Activated CD8-positive, alpha-beta memory T cell treated with anti-CD3 and anti-CD28 coated beads, Interleukin-2, amount 10 ng/mL, durations not matched to agents 7 days and 5 days (primary cell): ENCODE measurements around the gene EXT2. TPM values are rescaled to one million over a fixed set of nuclear protein-coding genes. Genes with fewer than 3 reads are reported as not detected.

Experiments used
- ATAC-seq: fragments of 150-1000 bp; cut with Tn5 transposase; one replicate; pipeline ENCODE4 v1.10.0; 2021; ENCODE audit warnings: moderate library complexity
- CTCF ChIA-PET: fragments of 350-600 bp; sonication (Branson Sonifier 250); formaldehyde crosslinking; loops from one replicate; lab custom pipeline; 2021; ENCODE audit warnings: antibody characterized with exemption; lab: Charles Lee
- DNase-seq: peaks from one replicate; pipeline ENCODE4 v3.0.0-alpha.2; 2020
- H3K27ac Mint-ChIP-seq: one replicate; pipeline ENCODE4 v1.8.0; 2021; ENCODE audit warnings: mild to moderate bottlenecking, mixed read lengths
- H3K27me3 Mint-ChIP-seq: one replicate; pipeline ENCODE4 v1.8.0; 2021; ENCODE audit warnings: mixed read lengths
- H3K36me3 Mint-ChIP-seq: one replicate; pipeline ENCODE4 v1.8.0; 2021; ENCODE audit warnings: mild to moderate bottlenecking, mixed read lengths
- H3K4me1 Mint-ChIP-seq: one replicate; pipeline ENCODE4 v1.8.0; 2021; ENCODE audit warnings: mixed read lengths
- H3K4me3 Mint-ChIP-seq: one replicate; pipeline ENCODE4 v1.8.0; 2021; ENCODE audit warnings: mild to moderate bottlenecking, moderate library complexity, mixed read lengths
- H3K9me3 Mint-ChIP-seq: one replicate; pipeline ENCODE4 v1.8.0; 2022; ENCODE audit warnings: low read depth, mixed read lengths
- total RNA-seq, 2 experiments: library from RNA; stranded (reverse); gene quantifications; one replicate each; pipeline ENCODE4 v1.2.3, GENCODE V29; 2021

Gene EXT2
- total RNA-seq, 2 experiments from 2014 or later = 21.5 to 26.1 TPM

DNA sequence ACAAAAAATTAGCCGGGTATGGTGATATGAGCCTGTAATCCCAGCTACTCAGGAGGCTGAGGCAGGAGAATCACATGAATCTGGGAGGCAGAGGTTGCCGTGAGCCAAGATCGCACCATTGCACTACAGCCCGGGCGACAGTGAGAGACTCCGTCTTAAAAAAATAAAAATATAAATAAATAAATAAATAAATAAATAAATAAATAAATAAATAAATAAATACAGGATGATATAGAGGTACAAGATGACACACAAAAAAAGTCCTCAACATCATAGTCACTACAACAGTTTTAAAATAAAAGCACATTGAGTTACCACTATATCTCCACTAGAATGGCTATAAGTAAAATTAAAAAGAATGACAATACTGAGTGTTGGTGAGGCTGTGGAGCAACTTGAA lies 116.7 kb downstream of the EXT2 start:
- Mint-ChIP-seq H3K27me3 (no peaks in the 10 kb centered on the region), H3K4me3 (no peak overlapping the region), H3K27ac (no peak overlapping the region), H3K4me1 (peaks cover 7% of the 10 kb centered on the region), H3K9me3 (peaks cover 8% of the 10 kb centered on the region), H3K36me3 (peaks cover 23% of the 10 kb centered on the region)
- CTCF ChIA-PET = no interaction called here
- DNase-seq (no peak), ATAC-seq (no peak)

DNA sequence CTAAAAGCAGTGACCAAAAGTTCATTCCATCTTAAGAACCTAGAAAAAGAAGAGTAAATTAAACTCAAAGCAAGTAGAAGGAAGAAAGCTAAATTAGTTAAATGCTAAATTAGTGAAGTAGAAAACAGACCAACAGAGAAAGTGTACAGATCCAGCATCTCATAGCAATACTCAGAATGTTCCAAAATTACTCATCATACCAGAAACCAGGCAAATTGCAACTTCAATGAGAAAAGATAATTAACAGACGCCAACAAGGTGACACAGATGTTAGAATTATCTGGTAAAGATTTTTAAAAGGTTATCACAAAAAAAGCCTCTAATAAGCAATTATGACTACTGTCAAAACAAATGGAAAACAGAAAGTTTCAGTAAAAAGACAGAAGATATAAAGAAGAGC lies 117.7 kb downstream of the EXT2 start:
- H3K4me3 Mint-ChIP-seq = no peak overlapping the region
- peaks cover 19% of the 10 kb centered on the region for H3K36me3 Mint-ChIP-seq
- no peak for ATAC-seq
- no peak overlapping the region for H3K27ac Mint-ChIP-seq
- peaks cover 7% of the 10 kb centered on the region for H3K4me1 Mint-ChIP-seq
- CTCF ChIA-PET = interaction anchor here (0.7 kb wide), 1 partner anchor 612 kb away, joined by 3 read pairs; no protein-coding TSS in a partner anchor
- DNase-seq = no peak
- no peaks in the 10 kb centered on the region for H3K27me3 Mint-ChIP-seq
- H3K9me3 Mint-ChIP-seq = peaks cover 8% of the 10 kb centered on the region

DNA sequence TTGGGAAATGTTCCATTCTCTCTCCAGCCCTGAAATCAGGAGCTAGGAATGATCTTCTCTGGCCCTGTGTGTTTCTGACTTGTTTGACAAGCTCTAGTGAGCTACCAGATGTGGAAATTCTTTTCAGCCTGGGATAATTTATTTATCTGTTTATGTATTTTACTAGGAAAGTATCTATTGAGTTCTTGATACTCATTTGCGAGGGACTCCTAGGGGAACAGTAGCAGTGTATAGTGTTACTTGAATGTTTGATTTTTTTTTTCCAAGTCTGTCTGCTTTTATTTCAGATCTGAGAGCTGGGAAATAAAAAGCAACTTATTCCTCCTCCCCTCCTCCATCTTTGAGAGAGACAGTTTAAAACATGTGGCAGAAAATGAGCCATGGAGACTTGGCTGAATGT lies 122.0 kb downstream of the EXT2 start:
- H3K27ac Mint-ChIP-seq = no peak overlapping the region
- peaks cover 5% of the 10 kb centered on the region for H3K4me1 Mint-ChIP-seq
- CTCF ChIA-PET = no interaction called here
- H3K9me3 Mint-ChIP-seq = peaks cover under 1% of the 10 kb centered on the region
- H3K4me3 Mint-ChIP-seq = no peak overlapping the region
- DNase-seq (no peak), ATAC-seq (no peak)
- no peaks in the 10 kb centered on the region for H3K27me3 Mint-ChIP-seq
- H3K36me3 Mint-ChIP-seq = peaks cover 4% of the 10 kb centered on the region

DNA sequence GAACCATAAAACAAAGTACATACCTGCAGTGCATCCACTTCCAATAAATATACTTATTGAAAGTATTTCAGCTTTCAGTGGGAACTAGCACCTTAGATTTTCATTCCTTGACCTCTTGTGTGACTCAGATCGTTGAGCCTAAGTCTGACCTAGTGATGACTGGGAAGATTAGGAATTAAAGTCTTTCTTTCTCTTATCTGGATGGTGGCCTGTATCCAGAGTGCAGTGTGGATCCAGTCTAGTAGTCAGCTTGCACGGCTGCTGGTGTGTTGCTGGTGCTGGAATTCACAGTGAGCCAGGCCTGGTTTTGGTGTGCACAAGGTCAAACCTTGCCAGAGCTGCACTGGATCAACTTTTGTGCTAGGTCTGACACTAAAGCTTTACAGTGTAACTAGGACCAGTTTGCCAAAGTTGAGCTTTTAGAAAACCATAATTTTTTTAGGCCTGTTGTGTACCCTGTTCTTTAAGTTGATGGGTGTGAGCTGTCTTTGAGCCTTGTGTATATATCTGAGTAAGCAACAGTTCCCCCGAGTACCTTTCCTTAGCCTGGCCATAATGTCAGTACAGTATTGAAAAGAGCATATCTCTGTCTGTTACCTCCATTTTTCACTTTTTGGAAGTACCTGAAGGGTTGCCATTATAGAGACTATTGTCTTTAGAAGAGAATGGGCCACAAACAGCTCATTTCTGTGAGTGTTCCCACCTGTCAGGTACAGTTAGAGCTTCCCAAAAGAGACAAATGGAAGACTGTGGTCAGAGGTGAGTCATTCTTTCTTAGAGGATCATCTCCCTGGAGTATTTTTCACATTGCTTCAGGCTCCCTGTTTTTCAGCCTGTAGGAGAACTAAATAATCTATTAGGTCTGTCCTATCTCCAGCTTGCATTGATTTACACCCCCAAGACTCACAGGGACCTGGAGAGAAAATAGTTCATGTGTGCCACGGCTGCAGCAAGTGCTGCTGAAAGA lies 124.6 kb downstream of the EXT2 start:
- Mint-ChIP-seq H3K27ac (no peak overlapping the region), H3K4me3 (no peak overlapping the region), H3K9me3 (no peaks in the 10 kb centered on the region), H3K36me3 (peaks cover 4% of the 10 kb centered on the region), H3K27me3 (no peaks in the 10 kb centered on the region), H3K4me1 (no peaks in the 10 kb centered on the region)
- ATAC-seq (no peak), DNase-seq (no peak)
- CTCF ChIA-PET = interaction anchor here (1.2 kb wide), 1 partner anchor 12 kb away, joined by 4 read pairs; no protein-coding TSS in a partner anchor

DNA sequence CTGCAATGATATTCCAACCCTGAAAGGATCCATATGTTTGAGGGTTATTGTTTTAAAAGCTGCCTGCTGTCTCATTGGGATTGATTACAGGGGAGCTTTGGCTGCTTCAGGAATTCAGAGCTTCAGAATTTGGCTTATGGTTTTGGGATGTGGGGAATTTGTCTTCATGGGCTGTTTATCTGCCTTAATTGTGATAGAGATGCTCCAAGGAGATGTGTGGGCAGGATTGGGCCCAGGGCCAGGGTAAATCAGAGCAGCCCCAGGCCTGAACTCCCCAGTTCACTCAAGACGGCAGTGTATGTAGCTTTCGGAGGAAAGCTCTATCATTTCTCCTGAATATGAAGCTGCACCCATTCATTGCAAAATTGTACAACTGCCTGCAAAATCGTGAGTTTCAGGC lies 126.0 kb downstream of the EXT2 start:
- Mint-ChIP-seq H3K27me3 (no peaks in the 10 kb centered on the region), H3K4me3 (no peak overlapping the region), H3K36me3 (peaks cover 4% of the 10 kb centered on the region), H3K9me3 (no peaks in the 10 kb centered on the region), H3K4me1 (no peaks in the 10 kb centered on the region), H3K27ac (no peak overlapping the region)
- no peak for ATAC-seq
- CTCF ChIA-PET = no interaction called here
- DNase-seq = no peak

DNA sequence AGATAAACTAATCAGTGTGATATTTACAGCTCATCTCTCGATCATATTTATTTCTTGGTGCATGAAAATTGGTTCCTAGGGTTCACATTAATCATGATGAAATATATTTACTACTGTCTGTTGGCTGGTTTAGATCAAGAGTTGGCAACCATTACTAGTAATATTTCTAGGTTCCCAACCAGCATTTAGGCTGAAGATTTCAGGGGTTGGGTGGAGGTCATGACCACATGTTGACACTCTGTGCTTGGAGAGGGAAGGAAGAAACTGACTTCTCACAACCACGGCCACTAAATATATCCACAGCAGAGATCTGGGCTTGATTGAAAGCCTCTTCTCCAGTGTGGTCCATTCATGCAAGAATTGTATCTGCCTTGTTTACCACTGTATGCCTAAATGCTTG lies 126.5 kb downstream of the EXT2 start:
- ATAC-seq (no peak), DNase-seq (no peak)
- peaks cover 4% of the 10 kb centered on the region for H3K36me3 Mint-ChIP-seq
- H3K9me3 Mint-ChIP-seq = no peaks in the 10 kb centered on the region
- no peaks in the 10 kb centered on the region for H3K27me3 Mint-ChIP-seq
- no peak overlapping the region for H3K4me3 Mint-ChIP-seq
- H3K4me1 Mint-ChIP-seq = peaks cover 3% of the 10 kb centered on the region
- H3K27ac Mint-ChIP-seq = no peak overlapping the region
- CTCF ChIA-PET = no interaction called here

DNA sequence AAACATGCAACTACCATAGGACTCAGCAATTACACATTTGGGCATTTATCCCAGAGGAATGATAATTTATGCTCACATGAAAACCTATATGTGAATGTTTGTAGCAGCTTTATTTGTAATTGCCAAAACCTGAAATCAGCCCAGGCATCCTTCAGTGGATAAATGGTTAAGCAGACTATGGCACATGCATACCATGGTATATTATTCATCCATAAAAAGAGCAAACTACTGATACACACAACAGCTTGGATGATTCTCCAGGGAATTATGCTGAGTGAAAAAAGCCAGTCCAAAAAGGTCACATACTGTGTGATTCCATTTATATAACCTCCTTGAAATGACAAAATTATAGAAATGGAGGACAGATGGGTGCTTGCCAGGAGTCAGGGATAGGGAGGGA lies 127.8 kb downstream of the EXT2 start:
- no peak for ATAC-seq

DNA sequence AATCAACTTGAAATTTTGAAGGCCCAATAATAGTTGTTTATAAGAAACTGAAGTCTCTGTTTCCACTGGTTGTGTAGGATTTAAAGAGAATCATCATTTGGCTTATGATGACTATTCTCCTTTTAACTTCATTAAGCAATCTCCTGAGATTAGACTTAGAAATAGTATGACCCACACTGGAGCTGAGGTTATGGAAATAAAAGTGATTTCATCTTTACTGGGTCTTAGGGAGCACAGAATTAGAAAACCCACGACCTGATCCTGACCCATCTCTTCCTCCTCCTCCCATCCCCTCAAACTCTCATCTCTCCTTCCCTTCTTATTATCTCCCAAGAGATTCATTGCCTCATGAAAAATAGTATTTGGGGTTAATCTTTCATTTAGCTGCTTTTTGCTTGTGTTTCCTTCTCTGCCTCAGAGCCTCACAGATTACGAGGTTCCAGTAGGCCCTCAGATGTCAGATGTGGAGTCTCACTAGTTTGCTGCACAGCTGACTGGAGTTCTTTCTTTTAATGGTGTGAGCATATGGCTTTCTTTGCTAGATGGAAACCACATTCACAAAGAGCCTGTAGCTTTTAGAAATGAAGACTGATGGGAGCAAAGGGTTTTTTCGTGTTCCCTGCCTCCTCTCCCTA lies 129.5 kb downstream of the EXT2 start:
- no peak for DNase-seq
- H3K4me3 Mint-ChIP-seq = no peak overlapping the region
- H3K27me3 Mint-ChIP-seq = no peaks in the 10 kb centered on the region
- no peak overlapping the region for H3K27ac Mint-ChIP-seq
- no peaks in the 10 kb centered on the region for H3K9me3 Mint-ChIP-seq
- peaks cover 7% of the 10 kb centered on the region for H3K4me1 Mint-ChIP-seq
- ATAC-seq = no peak
- CTCF ChIA-PET = interaction anchor here (0.6 kb wide), 1 partner anchor 19 kb away, joined by 3 read pairs; no protein-coding TSS in a partner anchor
- peaks cover 1% of the 10 kb centered on the region for H3K36me3 Mint-ChIP-seq

More for the DNA sequence above, 127.8 kb downstream of the EXT2 start:
- peaks cover 7% of the 10 kb centered on the region for H3K4me1 Mint-ChIP-seq
- H3K36me3 Mint-ChIP-seq = peaks cover 3% of the 10 kb centered on the region
- H3K4me3 Mint-ChIP-seq = no peak overlapping the region
- H3K27me3 Mint-ChIP-seq = no peaks in the 10 kb centered on the region
- CTCF ChIA-PET = no interaction called here
- no peak overlapping the region for H3K27ac Mint-ChIP-seq
- DNase-seq = no peak
- H3K9me3 Mint-ChIP-seq = no peaks in the 10 kb centered on the region

DNA sequence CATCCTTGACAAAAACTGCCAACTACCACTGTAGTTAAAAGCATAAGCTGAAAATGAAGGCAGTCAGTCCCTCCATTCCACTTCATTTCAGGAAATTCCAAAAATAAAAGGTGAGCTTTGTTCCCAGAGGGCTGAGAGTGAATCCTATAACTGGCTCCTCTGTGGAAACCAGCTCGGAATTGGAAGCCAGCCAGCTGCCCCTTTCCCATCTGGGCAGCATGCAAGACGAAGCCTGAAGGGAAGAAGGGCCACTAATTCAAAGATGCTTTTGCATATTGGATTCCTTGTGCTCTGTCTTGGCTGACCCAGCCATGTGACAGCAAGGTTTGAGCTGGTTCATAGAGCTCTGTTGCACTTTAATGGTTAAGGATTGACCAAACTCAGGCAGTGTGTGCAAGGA lies 131.0 kb downstream of the EXT2 start:
- Mint-ChIP-seq H3K9me3 (no peaks in the 10 kb centered on the region), H3K4me1 (peaks cover 7% of the 10 kb centered on the region), H3K36me3 (peaks cover 1% of the 10 kb centered on the region), H3K4me3 (no peak overlapping the region), H3K27me3 (no peaks in the 10 kb centered on the region), H3K27ac (no peak overlapping the region)
- DNase-seq (no peak), ATAC-seq (no peak)
- CTCF ChIA-PET = no interaction called here

DNA sequence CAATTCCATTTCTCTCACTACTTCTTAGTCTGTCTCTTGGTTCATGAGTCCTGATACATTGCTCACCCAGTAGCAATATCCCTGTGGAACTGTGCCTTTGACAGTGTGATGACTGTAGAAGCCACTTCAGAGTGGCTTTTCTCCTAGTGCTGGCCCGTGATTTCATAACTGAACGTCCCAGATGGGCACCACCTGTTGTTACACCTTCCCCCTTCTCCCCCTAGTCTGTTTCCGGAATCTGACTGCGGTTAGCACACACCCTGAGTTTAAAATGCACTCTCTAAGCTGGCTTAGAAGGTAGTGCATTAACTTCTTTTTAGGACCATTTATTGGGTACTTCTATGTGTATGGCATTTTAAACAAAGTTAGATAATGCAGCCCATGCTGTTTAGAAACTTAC lies 131.5 kb downstream of the EXT2 start:
- no peaks in the 10 kb centered on the region for H3K9me3 Mint-ChIP-seq
- peaks cover 7% of the 10 kb centered on the region for H3K4me1 Mint-ChIP-seq
- no peak overlapping the region for H3K27ac Mint-ChIP-seq
- no peaks in the 10 kb centered on the region for H3K27me3 Mint-ChIP-seq
- no peaks in the 10 kb centered on the region for H3K36me3 Mint-ChIP-seq
- no peak for ATAC-seq
- CTCF ChIA-PET = no interaction called here
- H3K4me3 Mint-ChIP-seq = no peak overlapping the region
- DNase-seq = no peak

DNA sequence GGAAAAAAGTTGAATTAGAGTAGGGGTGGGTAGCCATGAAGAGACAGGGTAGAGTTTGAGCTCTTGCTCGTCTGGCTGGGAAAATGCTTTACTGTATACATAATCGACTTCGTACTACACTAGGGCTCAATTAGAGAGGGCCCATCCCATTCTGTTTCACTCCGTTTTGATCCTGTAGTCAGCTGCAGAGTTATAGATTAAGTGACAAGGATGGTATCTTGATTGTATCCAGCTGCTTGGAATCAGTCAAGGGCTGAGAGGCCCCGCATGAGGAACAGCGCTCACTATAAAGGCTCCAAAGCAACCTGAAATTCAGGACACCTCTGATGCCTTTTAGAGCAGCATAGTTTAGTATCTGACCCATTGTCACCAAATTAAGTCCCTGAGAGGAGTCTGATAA lies 132.9 kb downstream of the EXT2 start:
- no peaks in the 10 kb centered on the region for H3K27me3 Mint-ChIP-seq
- H3K4me3 Mint-ChIP-seq = no peak overlapping the region
- H3K9me3 Mint-ChIP-seq = no peaks in the 10 kb centered on the region
- no peak overlapping the region for H3K27ac Mint-ChIP-seq
- CTCF ChIA-PET = no interaction called here
- peaks cover 7% of the 10 kb centered on the region for H3K4me1 Mint-ChIP-seq
- H3K36me3 Mint-ChIP-seq = no peaks in the 10 kb centered on the region
- ATAC-seq = no peak
- DNase-seq = no peak

DNA sequence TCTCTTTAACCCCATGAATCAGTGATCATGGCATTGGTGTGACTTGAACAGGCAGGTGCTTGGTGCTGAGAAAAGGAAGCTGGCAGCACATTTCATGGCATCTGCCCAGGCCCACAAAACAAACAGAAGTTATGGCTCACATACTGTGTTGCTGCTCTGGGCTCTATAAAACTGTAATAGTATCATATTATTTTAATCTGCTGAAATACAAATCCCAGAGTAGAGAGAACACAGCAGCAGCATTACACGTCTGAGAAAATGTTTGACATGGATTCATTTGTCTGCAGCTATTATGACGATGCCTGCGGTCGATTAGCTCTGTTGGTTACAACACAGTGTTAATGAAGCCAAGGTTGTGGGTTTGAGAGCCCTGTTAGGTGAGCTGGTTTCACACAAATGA lies 133.6 kb downstream of the EXT2 start:
- no peaks in the 10 kb centered on the region for H3K9me3 Mint-ChIP-seq
- H3K27ac Mint-ChIP-seq = no peak overlapping the region
- no peak overlapping the region for H3K4me3 Mint-ChIP-seq
- ATAC-seq (no peak), DNase-seq (no peak)
- CTCF ChIA-PET = no interaction called here
- no peaks in the 10 kb centered on the region for H3K27me3 Mint-ChIP-seq
- H3K4me1 Mint-ChIP-seq = peaks cover 7% of the 10 kb centered on the region
- H3K36me3 Mint-ChIP-seq = no peaks in the 10 kb centered on the region

DNA sequence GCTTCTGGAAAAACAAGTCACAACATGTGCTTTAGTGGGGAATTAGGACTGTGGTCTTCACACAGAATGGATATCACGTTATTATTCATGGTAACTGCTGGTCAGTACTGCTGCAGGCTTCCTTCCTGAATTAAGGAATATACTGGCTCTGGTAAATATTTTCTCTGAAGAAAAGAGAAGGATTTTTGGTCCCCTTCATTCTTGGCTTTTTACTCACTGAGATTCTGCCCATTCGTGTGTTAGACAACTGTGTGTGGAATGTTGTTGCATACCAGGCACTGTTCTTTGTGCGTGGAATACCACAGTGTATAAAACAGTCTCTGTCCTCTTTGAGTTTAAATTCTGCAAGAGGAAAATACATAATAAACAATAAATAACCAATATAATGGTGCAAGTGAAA lies 134.1 kb downstream of the EXT2 start:
- Mint-ChIP-seq H3K27ac (no peak overlapping the region), H3K27me3 (no peaks in the 10 kb centered on the region), H3K4me1 (peaks cover 7% of the 10 kb centered on the region), H3K4me3 (no peak overlapping the region), H3K36me3 (no peaks in the 10 kb centered on the region), H3K9me3 (no peaks in the 10 kb centered on the region)
- DNase-seq = no peak
- CTCF ChIA-PET = no interaction called here
- no peak for ATAC-seq

DNA sequence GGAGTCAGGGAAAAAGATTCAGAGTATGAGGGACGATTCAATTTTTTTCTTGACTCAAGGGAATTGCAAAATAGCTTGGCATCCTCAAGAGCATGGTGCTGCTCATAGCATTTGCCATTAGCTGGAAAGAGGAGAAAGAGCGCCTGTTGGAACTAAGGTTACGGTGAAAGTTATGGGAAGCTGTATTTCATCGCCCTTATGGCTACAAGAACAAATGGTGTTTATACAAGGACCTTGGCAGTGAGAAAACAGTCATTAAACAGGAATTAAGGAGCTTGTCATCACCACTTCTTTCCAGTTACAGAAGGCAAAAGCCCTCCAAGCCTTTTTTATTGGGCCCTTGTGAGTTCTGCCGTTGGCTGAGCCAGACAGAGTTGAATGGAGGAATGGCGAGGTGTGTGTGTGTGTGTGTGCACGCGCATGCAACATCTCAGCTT lies 140.3 kb downstream of the EXT2 start:
- ATAC-seq (no peak), DNase-seq (no peak)
- no peak overlapping the region for H3K4me3 Mint-ChIP-seq
- no peak overlapping the region for H3K27ac Mint-ChIP-seq
- no peaks in the 10 kb centered on the region for H3K27me3 Mint-ChIP-seq
- H3K36me3 Mint-ChIP-seq = peaks cover 15% of the 10 kb centered on the region
- H3K9me3 Mint-ChIP-seq = no peaks in the 10 kb centered on the region
- H3K4me1 Mint-ChIP-seq = no peaks in the 10 kb centered on the region
- CTCF ChIA-PET = no interaction called here
